AG04450 (cell line): ENCODE results near the gene NUP210L. TPM values are rescaled to one million over a fixed set of nuclear protein-coding genes. Genes with fewer than 3 reads are reported as not detected.

ENCODE experiments used
- CTCF ChIA-PET: fragments of 300-600, 350-600 bp; formaldehyde crosslinking; extraction: SDS; loops from one replicate; lab custom pipeline; 2022; ENCODE audit warnings: antibody characterized with exemption, inconsistent platforms; lab: Charles Lee
- POLR2A ChIA-PET: fragments of 350-600 bp; formaldehyde crosslinking; extraction: SDS; loops from one replicate; lab custom pipeline; 2021; ENCODE audit warnings: antibody characterized with exemption, inconsistent platforms; lab: Yijun Ruan, JAX
- DNase-seq: peaks from one replicate; pipeline ENCODE4 v3.0.0-alpha.2; 2011; ENCODE audit warnings: low read depth, low spot score
- H3K27ac ChIP-seq: one replicate; pipeline ENCODE4 v1.5.1; 2012; ENCODE audit warnings: low read depth, low read length, control low read depth
- H3K27me3 ChIP-seq: one replicate; pipeline ENCODE4 v1.6.0; 2012; ENCODE audit warnings: low read length; ENCODE audit not compliant: control insufficient read depth, insufficient read depth
- H3K4me3 ChIP-seq: 2 replicates; pipeline ENCODE4 v1.5.1; 2011; ENCODE audit warnings: mild to moderate bottlenecking, low read depth, low read length, control low read depth
- H3K9me3 ChIP-seq: 2 replicates; pipeline ENCODE4 v1.5.1; 2012; ENCODE audit warnings: low read length; ENCODE audit not compliant: control insufficient read depth, insufficient read depth
- CTCF ChIP-seq: IDR thresholded peaks from 2 replicates; pipeline ENCODE4 v1.5.1; 2011; ENCODE audit warnings: low read depth, low read length, control low read depth, inconsistent platforms
- polyA plus RNA-seq: library from polyadenylated mRNA; depleted of rRNA; stranded (reverse); fragments of >200 nt; gene quantifications from 2 replicates; pipeline ENCODE4 v1.2.3, GENCODE V29; 2011

NUP210L gene
- polyA plus RNA-seq, 1 experiment, result not detected

- CTCF ChIA-PET, result interaction anchor here (1.0 to 1.3 kb wide), 2 partner anchors 79 to 142 kb away, joined by 3 to 5 read pairs; no protein-coding TSS in a partner anchor
- POLR2A ChIA-PET, result interaction anchor here (0.7 to 1.4 kb wide), 3 partner anchors 28 to 246 kb away, joined by 3 to 5 read pairs (median 3); partner anchors contain the start of genes RPS27 and UBAP2L
- no peak for DNase-seq
- H3K27ac ChIP-seq, result no peak overlapping the region
- no peak overlapping the region for H3K4me3 ChIP-seq
- H3K27me3 ChIP-seq, result peaks cover 13% of the 10 kb centered on the region
- H3K9me3 ChIP-seq, result no peaks in the 10 kb centered on the region
- no peak for TF ChIP-seq CTCF
These were observed 37.6 kb upstream of the NUP210L start for GRCh38 chr1:154192476-154192875.

- no peak within 1 kb of the TSS for H3K4me3 ChIP-seq
- H3K9me3 ChIP-seq, result no peaks in the 10 kb centered on the region
- POLR2A ChIA-PET, result interaction anchor here (1.4 kb wide), 1 partner anchor 202 kb away, joined by 5 read pairs; the partner anchor contains the start of gene RPS27
- TF ChIP-seq CTCF, result no peak
- DNase-seq, result no peak
- no peak within 1 kb of the TSS for H3K27ac ChIP-seq
- H3K27me3 ChIP-seq, result peaks cover 13% of the 10 kb centered on the region
- CTCF ChIA-PET, result interaction anchor here (1.0 to 1.3 kb wide), 2 partner anchors 80 to 143 kb away, joined by 3 to 5 read pairs; no protein-coding TSS in a partner anchor
These were observed 37.2 kb upstream of the NUP210L start, which contains the start of gene TPM3 for GRCh38 chr1:154191990-154192461. TSS of gene TPM3 (minus strand) at chr1:154192100. CDS start at chr1:154192018, 82 bp downstream.

GRCh38 chr1:154190550-154190949, 35.7 kb upstream of the NUP210L start:
- Histone ChIP-seq H3K4me3 (no peak overlapping the region), H3K9me3 (no peaks in the 10 kb centered on the region), H3K27me3 (peaks cover 13% of the 10 kb centered on the region), H3K27ac (no peak overlapping the region)
- no peak for TF ChIP-seq CTCF
- ChIA-PET POLR2A (interaction anchor here (1.1 kb wide), 1 partner anchor 30 kb away, joined by 4 read pairs; the partner anchor contains the start of gene UBAP2L), CTCF (interaction anchor here (0.6 to 1.3 kb wide), 3 partner anchors 8 to 287 kb away, joined by 3 to 5 read pairs (median 4); no protein-coding TSS in a partner anchor)
- DNase-seq, result no peak

GRCh38 chr1:154186852-154187501, 32.1 kb upstream of the NUP210L start:
- ChIA-PET POLR2A (interaction anchor here (0.5 kb wide), 1 partner anchor 28 kb away, joined by 6 read pairs; no protein-coding TSS in a partner anchor), CTCF (no interaction called here)
- no peak overlapping the region for H3K4me3 ChIP-seq
- H3K27ac ChIP-seq, result no peak overlapping the region
- no peak for TF ChIP-seq CTCF
- DNase-seq, result no peak
- H3K9me3 ChIP-seq, result peaks cover 3% of the 10 kb centered on the region; the same call in 1 of the 2 replicates
- no peaks in the 10 kb centered on the region for H3K27me3 ChIP-seq

- no peak overlapping the region for H3K27ac ChIP-seq
- POLR2A ChIA-PET, result interaction anchor here (0.5 kb wide), 1 partner anchor 29 kb away, joined by 6 read pairs; no protein-coding TSS in a partner anchor
- peaks cover 3% of the 10 kb centered on the region; the same call in 1 of the 2 replicates for H3K9me3 ChIP-seq
- no peak overlapping the region for H3K4me3 ChIP-seq
- no peak for DNase-seq
- H3K27me3 ChIP-seq, result no peaks in the 10 kb centered on the region
- TF ChIP-seq CTCF, result peak; percentile 39; the same call in 1 of the 2 replicates
- CTCF ChIA-PET, result interaction anchor here (1.0 kb wide), 1 partner anchor 12 kb away, joined by 3 read pairs; no protein-coding TSS in a partner anchor
These were observed 31.3 kb upstream of the NUP210L start for GRCh38 chr1:154186177-154186576.
